ENCODE measurements around the gene TACC2.

GRCh38 chr10:122162671-122163173, 173.8 kb downstream of the TACC2 start:
- no peak for TF ChIP-seq POLR2AphosphoS5 (IDR thresholded peaks at IDR 0.05)
- TF ChIP-seq, protein P1, sequence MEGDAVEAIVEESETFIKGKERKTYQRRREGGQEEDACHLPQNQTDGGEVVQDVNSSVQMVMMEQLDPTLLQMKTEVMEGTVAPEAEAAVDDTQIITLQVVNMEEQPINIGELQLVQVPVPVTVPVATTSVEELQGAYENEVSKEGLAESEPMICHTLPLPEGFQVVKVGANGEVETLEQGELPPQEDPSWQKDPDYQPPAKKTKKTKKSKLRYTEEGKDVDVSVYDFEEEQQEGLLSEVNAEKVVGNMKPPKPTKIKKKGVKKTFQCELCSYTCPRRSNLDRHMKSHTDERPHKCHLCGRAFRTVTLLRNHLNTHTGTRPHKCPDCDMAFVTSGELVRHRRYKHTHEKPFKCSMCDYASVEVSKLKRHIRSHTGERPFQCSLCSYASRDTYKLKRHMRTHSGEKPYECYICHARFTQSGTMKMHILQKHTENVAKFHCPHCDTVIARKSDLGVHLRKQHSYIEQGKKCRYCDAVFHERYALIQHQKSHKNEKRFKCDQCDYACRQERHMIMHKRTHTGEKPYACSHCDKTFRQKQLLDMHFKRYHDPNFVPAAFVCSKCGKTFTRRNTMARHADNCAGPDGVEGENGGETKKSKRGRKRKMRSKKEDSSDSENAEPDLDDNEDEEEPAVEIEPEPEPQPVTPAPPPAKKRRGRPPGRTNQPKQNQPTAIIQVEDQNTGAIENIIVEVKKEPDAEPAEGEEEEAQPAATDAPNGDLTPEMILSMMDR (IDR thresholded peaks at IDR 0.05), result no peak
- TF ChIP-seq EP300 (IDR thresholded peaks at IDR 0.05), result no peak

Data from suprapubic skin (tissue), 4 donors.